ENCODE measurements around the gene GMCL2. TPM values are rescaled to one million over a fixed set of nuclear protein-coding genes. Genes with fewer than 3 reads are reported as not detected.

The GMCL2 gene
- total and polyA plus RNA-seq, 2 experiments from 2014 or later: 0.07 TPM; not detected in 1

DNA sequence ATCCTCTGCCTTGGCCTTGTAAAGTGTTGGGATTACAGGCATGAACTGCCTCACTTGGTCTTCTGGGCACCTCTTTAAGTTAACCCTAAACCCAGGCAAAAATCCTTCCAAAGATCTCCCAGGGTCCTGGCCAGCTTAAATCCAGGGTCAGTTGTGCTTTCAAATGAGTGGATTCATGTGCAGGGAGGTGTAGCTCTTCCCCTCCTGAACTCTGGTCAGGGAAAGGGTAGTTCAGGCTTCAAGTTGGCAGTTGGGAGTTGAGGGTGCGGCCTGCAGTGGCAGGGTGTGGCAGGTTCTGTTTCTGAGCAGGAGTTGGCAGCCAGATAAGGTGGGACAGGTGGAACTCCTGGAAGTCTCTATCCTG is 20.7 kb upstream of the GMCL2 start:
- Mint-ChIP-seq H3K27me3 (ENCODE audit: insufficient read depth, low read depth, poor library complexity) (peaks cover 47% of the 10 kb centered on the region), H3K36me3 (ENCODE audit: low read depth) (peaks cover 81% of the 10 kb centered on the region), H3K9me3 (peaks cover 8% of the 10 kb centered on the region), H3K27ac (peak overlapping the region; percentile 44; the same call in 1 of the 2 replicates), H3K4me3 (peak overlapping the region; percentile 90), H3K4me1 (peaks cover 38% of the 10 kb centered on the region)
- ATAC-seq: no peak
- TF ChIP-seq, protein P1, sequence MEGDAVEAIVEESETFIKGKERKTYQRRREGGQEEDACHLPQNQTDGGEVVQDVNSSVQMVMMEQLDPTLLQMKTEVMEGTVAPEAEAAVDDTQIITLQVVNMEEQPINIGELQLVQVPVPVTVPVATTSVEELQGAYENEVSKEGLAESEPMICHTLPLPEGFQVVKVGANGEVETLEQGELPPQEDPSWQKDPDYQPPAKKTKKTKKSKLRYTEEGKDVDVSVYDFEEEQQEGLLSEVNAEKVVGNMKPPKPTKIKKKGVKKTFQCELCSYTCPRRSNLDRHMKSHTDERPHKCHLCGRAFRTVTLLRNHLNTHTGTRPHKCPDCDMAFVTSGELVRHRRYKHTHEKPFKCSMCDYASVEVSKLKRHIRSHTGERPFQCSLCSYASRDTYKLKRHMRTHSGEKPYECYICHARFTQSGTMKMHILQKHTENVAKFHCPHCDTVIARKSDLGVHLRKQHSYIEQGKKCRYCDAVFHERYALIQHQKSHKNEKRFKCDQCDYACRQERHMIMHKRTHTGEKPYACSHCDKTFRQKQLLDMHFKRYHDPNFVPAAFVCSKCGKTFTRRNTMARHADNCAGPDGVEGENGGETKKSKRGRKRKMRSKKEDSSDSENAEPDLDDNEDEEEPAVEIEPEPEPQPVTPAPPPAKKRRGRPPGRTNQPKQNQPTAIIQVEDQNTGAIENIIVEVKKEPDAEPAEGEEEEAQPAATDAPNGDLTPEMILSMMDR (conservative IDR thresholded peaks at IDR 0.05; ENCODE audit: low read depth in 2 of 2): no peak
- TF ChIP-seq, protein P2, sequence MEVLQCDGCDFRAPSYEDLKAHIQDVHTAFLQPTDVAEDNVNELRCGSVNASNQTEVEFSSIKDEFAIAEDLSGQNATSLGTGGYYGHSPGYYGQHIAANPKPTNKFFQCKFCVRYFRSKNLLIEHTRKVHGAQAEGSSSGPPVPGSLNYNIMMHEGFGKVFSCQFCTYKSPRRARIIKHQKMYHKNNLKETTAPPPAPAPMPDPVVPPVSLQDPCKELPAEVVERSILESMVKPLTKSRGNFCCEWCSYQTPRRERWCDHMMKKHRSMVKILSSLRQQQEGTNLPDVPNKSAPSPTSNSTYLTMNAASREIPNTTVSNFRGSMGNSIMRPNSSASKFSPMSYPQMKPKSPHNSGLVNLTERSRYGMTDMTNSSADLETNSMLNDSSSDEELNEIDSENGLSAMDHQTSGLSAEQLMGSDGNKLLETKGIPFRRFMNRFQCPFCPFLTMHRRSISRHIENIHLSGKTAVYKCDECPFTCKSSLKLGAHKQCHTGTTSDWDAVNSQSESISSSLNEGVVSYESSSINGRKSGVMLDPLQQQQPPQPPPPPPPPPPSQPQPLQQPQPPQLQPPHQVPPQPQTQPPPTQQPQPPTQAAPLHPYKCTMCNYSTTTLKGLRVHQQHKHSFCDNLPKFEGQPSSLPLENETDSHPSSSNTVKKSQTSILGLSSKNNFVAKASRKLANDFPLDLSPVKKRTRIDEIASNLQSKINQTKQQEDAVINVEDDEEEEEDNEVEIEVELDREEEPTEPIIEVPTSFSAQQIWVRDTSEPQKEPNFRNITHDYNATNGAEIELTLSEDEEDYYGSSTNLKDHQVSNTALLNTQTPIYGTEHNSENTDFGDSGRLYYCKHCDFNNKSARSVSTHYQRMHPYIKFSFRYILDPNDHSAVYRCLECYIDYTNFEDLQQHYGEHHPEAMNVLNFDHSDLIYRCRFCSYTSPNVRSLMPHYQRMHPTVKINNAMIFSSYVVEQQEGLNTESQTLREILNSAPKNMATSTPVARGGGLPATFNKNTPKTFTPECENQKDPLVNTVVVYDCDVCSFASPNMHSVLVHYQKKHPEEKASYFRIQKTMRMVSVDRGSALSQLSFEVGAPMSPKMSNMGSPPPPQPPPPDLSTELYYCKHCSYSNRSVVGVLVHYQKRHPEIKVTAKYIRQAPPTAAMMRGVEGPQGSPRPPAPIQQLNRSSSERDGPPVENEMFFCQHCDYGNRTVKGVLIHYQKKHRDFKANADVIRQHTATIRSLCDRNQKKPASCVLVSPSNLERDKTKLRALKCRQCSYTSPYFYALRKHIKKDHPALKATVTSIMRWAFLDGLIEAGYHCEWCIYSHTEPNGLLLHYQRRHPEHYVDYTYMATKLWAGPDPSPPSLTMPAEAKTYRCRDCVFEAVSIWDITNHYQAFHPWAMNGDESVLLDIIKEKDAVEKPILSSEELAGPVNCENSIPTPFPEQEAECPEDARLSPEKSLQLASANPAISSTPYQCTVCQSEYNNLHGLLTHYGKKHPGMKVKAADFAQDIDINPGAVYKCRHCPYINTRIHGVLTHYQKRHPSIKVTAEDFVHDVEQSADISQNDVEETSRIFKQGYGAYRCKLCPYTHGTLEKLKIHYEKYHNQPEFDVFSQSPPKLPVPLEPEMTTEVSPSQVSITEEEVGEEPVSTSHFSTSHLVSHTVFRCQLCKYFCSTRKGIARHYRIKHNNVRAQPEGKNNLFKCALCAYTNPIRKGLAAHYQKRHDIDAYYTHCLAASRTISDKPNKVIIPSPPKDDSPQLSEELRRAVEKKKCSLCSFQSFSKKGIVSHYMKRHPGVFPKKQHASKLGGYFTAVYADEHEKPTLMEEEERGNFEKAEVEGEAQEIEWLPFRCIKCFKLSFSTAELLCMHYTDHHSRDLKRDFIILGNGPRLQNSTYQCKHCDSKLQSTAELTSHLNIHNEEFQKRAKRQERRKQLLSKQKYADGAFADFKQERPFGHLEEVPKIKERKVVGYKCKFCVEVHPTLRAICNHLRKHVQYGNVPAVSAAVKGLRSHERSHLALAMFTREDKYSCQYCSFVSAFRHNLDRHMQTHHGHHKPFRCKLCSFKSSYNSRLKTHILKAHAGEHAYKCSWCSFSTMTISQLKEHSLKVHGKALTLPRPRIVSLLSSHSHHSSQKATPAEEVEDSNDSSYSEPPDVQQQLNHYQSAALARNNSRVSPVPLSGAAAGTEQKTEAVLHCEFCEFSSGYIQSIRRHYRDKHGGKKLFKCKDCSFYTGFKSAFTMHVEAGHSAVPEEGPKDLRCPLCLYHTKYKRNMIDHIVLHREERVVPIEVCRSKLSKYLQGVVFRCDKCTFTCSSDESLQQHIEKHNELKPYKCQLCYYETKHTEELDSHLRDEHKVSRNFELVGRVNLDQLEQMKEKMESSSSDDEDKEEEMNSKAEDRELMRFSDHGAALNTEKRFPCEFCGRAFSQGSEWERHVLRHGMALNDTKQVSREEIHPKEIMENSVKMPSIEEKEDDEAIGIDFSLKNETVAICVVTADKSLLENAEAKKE (CRISPR knock-in tag; IDR thresholded peaks at IDR 0.05): no peak
- TF ChIP-seq POLR2AphosphoS5 (IDR thresholded peaks at IDR 0.05; ENCODE audit: low read depth) (peak; percentile 40), JUNB (IDR thresholded peaks at IDR 0.05; ENCODE audit: unreplicated experiment) (no peak), NANOG (IDR thresholded peaks at IDR 0.05; ENCODE audit: borderline replicate concordance) (no peak), ZNF331 (CRISPR knock-in tag; IDR thresholded peaks at IDR 0.05; ENCODE audit: low read depth) (no peak), EZH2 (IDR thresholded peaks at IDR 0.05; ENCODE audit: low read depth, unreplicated experiment) (no peak)
- TF ChIP-seq, protein P3, sequence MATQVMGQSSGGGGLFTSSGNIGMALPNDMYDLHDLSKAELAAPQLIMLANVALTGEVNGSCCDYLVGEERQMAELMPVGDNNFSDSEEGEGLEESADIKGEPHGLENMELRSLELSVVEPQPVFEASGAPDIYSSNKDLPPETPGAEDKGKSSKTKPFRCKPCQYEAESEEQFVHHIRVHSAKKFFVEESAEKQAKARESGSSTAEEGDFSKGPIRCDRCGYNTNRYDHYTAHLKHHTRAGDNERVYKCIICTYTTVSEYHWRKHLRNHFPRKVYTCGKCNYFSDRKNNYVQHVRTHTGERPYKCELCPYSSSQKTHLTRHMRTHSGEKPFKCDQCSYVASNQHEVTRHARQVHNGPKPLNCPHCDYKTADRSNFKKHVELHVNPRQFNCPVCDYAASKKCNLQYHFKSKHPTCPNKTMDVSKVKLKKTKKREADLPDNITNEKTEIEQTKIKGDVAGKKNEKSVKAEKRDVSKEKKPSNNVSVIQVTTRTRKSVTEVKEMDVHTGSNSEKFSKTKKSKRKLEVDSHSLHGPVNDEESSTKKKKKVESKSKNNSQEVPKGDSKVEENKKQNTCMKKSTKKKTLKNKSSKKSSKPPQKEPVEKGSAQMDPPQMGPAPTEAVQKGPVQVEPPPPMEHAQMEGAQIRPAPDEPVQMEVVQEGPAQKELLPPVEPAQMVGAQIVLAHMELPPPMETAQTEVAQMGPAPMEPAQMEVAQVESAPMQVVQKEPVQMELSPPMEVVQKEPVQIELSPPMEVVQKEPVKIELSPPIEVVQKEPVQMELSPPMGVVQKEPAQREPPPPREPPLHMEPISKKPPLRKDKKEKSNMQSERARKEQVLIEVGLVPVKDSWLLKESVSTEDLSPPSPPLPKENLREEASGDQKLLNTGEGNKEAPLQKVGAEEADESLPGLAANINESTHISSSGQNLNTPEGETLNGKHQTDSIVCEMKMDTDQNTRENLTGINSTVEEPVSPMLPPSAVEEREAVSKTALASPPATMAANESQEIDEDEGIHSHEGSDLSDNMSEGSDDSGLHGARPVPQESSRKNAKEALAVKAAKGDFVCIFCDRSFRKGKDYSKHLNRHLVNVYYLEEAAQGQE (IDR thresholded peaks at IDR 0.05; ENCODE audit: unreplicated experiment): no peak
- H3K27me3 ChIP-seq (ENCODE audit: insufficient read depth): no peaks in the 10 kb centered on the region
- H2AFZ ChIP-seq: no peak overlapping the region
- H3K4me2 ChIP-seq: peak overlapping the region; percentile 99; the same call in 1 of the 2 replicates
- peaks cover 59% of the 10 kb centered on the region for H3K36me3 ChIP-seq (ENCODE audit: insufficient read depth)
- peaks cover 23% of the 10 kb centered on the region for H3K4me1 ChIP-seq (ENCODE audit: insufficient read depth)
- H3K9me2 ChIP-seq (ENCODE audit: insufficient read depth): no peaks in the 10 kb centered on the region
- peaks cover 64% of the 10 kb centered on the region for H4K20me1 ChIP-seq (replicated peaks; ENCODE audit: insufficient read depth)
- DNase-seq (ENCODE audit: low spot score): no peak
- H3K4me3 ChIP-seq: no peak overlapping the region; the same call in 1 of the 2 replicates
- H3K79me2 ChIP-seq (replicated peaks; ENCODE audit: insufficient read depth): peaks cover 56% of the 10 kb centered on the region
- peak overlapping the region; percentile 42; the same call in 1 of the 2 replicates for H3K27ac ChIP-seq (ENCODE audit: low read depth)
- peaks cover 75% of the 10 kb centered on the region for H3F3A ChIP-seq (replicated peaks; ENCODE audit: low read depth)

All from GM23338 (cell line).